Stimulated activated CD4-positive, alpha-beta T cell treated with anti-CD3 and anti-CD28 coated beads, Interleukin-4, amount 100 ng/mL, for 48 hours (primary cell): Measurements from ENCODE around the gene DRC1.

Experiments used
- DNase-seq, 2 donors: peaks; one replicate each; pipeline ENCODE4 v3.0.0-alpha.2; 2020; ENCODE audit warnings: low read depth in 2 of 2

DRC1 gene

GRCh38 chr2:26477911-26478253 lies 76.2 kb downstream of the DRC1 start, which contains the start of gene OTOF:
TSS of gene OTOF (minus strand) at chr2:26478124.
- no peak for DNase-seq

DNA sequence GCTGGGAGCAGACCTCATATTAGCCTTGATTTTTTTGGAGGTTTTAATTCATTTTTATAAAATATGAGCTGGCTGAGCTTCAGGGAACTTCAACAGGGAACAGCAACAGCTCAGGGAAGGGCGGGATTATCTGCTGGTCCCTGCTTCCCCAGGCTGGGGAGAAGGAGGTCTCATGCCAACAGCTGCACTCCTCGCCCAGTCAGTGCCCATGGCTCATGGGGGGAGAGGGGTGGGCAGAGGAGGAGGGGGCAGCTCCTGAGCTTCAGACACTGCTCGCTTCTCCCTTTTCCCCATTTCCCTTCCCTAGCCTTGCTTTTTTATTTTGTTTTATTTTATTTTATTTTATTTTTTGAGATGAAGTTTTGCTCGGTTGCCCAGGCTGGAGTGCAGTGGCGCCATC lies 76.6 kb downstream of the DRC1 start:
- no peak for DNase-seq

DNA sequence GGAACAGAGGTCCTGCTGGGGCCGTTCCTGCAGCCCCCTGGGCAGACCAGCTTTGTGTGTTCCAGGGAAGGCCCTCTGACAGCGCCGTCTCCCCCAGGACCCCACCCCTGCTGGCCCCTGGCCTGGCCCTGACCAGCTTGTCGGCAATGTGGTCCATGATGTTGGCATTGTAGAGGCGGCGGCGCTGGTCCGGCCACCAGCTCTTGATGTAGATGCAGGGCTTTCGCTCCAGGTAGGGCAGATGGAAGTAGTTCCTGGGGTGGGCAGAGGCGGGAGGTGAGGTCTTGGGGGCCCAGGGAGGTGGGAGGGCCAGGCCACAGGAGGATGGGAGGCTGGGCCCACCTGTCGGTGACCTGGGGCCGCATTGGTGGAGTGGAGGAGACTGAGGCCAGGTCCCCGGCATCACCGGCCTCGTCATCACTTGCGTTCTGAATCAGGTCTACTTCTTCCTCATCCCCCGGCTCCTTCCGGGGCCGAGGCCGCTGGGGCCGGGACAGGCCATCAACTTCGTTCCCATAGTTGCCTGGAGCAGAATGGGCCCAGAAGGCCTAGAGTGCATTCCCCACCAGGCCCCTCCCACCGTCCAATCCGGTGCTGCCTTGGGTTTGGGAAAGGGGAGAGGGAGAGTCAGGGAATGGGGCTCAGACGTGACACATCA lies 77.5 kb downstream of the DRC1 start:
- no peak for DNase-seq

DNA sequence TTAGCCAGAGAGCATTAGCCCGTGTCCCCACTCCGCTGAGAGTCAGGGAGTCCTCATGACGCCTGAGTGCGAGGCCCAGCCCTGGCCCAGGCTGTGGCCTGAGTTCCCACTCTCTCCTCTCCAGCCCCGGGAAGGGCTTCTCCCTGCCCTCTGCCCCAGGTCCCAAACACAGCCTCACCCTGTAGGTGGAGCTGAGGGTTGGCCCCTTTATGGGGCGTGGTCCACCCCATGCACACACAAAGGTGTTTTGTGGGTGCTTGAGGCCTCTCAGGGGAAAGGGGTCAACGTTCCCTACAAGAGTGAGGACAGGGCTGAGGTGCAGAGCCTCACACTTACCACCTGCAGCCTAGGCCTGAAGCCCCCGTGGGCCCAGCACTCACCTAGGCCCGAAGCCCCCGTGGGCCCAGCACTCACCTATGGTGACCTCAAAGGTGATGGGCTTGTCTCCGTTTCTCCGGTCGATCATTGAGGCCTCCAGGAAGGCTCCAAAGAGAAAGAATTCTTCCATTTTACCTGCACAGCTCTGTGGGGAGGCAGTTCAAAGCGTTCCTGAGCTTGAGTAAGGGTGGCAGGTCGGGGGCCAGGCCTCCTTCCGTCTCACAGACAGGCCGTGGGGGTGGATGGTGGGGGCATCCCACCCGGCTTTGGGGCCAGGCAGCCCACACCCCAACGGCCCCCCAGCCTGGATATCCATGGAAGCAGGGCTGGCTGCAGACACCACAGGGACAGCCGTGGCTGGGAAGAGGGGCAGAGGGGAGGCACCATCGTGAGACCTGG lies 78.3 kb downstream of the DRC1 start:
- DNase-seq, result no peak

- DNase-seq, result no peak
These were observed 79.1 kb downstream of the DRC1 start for GRCh38 chr2:26480566-26481423.

DNA sequence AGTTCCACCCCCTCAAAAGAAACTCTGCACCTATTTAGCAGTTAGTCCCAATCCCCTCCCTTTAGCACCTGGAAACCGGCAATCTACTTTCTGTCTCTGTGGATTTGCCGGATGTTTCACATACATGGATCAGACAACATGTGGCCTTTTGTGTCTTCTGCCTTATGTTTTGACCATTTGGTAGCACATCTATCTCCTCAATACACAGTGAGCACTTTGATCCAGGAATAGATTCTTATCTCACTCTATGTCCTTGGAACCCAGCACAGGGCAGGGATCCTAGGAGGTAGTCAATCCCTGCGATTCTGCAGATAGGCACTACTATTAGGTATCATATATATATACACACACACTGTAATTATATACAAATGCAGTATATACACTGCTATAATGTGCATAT lies 80.0 kb downstream of the DRC1 start:
- DNase-seq, result no peak

- DNase-seq, result no peak
These were observed 80.7 kb downstream of the DRC1 start for GRCh38 chr2:26482211-26483026.

DNA sequence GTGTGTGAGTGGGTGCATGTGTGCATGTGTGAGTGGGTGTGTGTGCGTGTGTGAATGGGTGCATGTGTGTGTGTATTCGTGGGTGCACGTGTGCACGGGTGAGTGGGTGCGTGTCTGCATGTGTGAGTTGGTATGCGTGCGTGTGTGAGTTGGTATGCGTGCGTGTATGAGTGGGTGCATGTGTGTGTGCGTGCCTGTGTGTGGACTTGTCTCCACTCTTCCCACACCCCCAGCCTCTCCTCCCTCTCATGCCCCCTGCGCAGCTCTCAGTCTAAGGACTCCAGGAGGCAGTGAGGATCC lies 81.3 kb downstream of the DRC1 start:
- DNase-seq, result no peak

DNA sequence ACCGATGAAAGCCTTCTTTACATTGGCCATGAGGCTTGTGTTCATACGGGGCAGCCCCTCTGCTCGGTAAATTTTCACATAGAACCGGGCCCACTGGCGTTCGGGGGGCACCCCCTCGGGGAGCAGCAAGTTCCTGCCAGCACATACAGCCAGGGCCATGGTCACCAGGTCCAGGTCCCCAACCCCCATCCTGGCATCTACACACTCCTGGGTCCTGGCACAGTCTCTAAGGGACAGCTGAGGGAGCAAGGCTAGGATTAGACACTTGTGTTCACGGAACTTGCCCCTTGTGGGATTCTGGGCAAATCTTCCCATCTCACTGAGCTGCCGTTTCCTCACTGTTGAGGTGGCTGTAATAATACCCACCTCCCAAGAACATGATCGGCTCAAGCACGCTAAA lies 81.8 kb downstream of the DRC1 start:
- DNase-seq, result no peak

- DNase-seq, result no peak
These were observed 82.3 kb downstream of the DRC1 start for GRCh38 chr2:26483957-26484565.

DNA sequence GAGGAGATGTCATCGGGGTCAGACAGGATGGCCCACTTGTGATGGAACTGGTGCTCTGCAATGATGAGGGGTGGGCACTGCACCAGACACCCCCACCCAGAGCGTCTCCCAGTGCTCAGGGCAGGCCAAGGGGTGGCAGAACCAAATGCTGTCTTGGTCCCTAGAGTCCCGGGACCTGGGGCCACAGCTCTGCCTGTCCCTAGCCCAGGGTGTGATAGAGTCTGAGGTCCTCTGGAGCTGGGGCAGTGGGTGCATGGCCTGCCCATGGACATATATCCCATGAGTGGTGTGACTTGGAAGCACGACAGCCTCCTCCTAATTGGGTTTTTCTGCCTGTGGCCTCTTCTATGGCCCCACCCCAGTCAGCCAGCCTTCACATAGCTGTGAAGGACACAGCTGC lies 82.9 kb downstream of the DRC1 start:
- DNase-seq, result no peak

DNA sequence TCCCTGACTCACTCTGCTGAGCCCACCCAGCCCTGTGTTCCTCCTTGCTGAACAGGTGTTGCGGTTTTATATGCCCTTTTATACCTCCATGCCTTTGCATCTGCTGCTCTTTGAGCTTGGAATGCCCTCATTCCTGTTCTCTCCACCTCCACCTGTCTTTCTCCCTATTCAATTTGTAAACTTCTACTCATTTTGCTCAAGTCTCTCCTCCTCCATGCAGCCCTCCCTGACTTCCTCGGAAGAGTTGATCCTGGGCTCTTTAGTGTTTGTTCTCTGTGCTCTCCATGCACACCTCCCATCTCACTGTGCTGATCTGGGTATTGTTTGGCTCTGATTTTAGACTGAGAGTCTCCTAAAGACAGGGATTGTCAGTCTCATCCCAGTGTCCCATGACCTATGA lies 83.4 kb downstream of the DRC1 start:
- DNase-seq, result no peak

DNA sequence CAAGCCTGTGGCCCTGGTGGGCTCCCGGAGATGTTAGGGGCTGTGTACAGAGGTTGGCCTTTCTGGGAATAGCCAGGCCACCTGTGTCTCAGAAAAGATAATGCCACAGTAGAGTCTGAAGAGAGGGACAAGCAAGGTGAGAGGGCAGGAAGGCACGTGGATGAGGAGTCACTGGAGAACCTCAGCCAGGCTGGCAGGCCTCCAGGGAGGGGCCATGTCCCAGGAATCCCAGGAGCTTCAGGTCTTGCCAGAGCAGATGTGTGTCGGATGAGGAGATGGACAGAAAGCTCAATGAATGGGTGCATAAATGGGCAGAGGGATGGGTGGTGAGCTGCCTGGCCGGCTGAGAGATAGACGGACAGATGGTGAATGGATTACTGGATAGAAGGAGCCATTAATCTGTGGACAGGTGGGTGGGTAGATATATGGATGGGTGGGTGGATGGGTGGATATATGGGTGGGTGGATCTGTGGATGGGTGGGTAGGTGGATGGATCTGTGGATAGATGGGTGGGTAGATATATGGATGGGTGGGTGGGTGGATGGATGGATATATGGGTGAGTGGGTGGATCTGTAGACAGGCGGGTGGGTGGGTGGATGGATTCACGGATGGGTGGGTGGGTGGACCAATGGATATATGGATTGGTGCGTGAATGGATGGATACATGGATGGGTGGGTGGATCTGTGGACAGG lies 84.2 kb downstream of the DRC1 start:
- no peak for DNase-seq

- no peak for DNase-seq
These were observed 85.1 kb downstream of the DRC1 start for GRCh38 chr2:26486789-26487188.

DNA sequence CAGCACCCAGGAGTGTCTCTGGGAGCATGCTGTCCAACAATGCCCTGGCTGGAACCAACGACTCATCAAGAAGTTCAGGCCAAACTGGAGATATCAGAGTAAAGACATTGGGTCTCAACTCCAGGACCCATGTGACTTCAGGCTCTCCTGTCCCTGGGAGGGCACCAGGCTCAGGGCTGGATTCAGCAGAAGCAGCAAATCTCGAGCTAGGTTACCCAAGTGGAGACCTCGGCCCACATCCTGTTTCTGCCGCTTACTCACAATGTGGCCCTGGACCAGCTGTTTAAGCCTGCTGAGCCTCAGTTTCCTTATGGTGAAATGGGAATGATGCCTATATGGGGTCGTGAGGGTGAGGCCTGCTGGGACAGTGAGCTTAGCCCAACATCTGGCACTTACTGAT lies 85.5 kb downstream of the DRC1 start:
- DNase-seq, result no peak

DNA sequence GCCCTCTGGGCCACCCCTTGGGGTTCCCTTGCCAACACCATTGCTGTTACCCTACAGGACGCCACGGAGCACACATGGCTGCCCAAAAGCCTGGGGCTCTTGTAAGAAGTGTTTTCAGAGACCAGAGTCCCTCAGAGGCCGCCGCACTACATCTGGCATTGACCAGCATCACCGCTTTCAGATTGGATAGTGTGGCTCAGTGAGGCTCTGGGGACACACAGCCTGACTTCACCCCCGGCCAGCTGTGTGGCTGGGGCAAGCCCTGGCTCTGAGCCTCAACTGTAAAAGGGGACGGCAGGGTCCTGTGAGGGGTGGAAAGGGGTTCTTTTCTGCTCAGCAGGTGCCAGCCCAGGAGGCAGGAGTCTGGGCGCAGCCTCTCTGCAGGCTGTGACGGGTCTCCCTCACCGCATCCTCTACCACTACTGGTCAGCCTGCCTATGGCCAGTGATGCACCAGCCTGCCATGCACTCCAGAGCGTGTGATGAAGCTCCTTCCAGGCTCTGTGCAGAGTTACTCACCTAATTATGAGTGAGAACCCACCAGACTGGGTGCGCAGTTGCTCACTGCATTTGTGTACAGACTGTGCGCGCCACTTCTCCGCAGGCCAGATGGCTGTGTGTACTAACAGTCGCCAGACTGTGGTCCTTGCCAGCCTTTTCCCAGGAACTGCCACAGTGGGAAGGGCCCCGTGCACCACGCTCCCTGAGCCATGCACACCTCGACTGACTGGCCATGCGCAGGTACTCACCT lies 86.9 kb downstream of the DRC1 start:
- DNase-seq, result no peak

GRCh38 chr2:26489213-26489850 lies 87.6 kb downstream of the DRC1 start:
- no peak for DNase-seq

DNA sequence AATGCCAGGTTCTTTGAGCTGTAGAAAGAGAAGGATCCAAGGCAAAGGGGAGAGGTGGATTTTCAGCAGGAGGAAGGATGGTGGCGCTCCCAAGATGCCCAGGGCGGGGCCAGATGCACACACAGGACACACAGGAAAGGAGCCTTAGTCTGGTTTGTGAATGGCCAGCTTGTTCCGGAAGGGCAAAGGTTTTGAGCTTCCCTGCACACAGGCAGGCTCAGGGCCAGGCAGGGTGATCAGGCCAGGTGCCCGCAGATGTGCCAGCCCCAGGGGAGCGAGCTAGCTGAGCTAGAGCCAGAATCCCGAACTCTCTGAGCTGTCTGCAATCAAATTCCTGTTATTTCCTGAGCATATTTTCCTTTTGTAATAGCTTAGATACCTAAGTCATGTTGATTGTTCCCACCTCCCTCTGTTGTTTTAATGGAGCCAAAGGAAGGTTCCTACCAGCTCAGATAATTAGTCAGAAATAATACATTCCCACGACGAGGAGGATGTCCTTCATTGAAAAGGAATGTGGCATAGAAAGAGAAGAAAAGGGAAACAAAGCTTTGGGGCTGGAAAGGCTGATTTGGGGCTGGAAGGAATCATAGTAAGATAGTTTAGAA lies 89.9 kb downstream of the DRC1 start:
- no peak for DNase-seq

DNA sequence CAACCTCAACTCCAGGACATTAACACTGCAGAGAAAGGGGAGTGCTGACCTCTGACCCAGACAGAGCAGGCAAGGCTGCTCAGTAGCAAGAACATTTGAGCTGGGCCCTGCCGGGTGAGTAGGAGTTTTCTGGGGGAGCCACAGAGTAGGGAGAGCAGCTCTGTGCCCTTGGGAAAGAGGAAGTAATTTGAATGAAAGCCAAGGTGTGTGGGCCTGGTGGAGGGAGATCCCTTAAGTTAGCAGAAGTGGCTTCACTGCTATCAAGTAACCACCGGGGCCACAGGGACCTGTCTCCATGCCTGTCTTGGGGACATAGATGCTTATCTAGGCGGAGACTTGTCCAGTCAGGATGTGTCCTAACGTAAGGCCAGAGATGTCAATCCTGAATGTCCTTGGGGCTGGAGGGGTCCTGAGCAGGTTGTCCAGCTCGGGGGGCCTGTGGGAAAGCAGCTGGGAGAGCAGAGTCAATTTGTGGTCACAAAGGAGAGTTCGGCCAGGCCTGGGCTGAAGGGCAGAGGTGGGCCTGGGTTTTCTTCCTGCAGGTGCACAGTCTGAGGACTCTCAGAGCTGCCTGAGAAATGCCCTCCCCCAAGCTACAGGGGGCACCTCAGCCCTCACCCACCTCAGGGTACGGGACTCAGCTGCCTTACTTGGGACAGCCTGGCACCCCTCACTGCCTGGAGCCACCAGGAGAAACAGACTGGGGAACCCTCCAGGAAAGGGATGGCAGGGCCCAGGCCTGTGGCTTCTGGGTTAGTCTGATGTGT lies 91.2 kb downstream of the DRC1 start:
- DNase-seq, result no peak
